ENCODE data around the gene OVCH2. TPM values are rescaled to one million over a fixed set of nuclear protein-coding genes. Genes with fewer than 3 reads are reported as not detected.

OVCH2 gene
- total and polyA plus RNA-seq, 4 donors, result 0.06 to 21.1 (median 2.1) TPM

DNA sequence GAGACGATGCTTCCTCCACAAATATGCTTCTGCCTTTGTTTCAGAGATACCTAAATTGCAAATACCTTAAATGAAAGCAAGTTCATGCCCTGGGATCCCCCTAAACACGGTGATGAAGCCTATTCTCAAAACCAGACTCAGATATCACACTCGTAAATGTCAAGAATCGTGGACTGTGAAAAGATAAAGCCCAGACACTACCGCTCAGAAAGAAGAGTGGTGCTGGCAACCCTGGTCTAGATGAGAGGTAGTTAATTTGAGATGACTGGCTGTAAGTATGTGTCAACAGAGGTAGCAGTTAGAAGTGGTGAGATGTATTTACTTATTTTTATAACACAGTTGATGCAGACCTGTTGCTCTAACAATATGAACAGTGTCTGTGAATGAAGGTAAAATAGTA is 2.5 kb downstream of the OVCH2 start:
- no peak overlapping the region for H3K27ac ChIP-seq (ENCODE audit: low read depth in 1 of 2, low read length in 1 of 2)
- DNase-seq (no peak), ATAC-seq (ENCODE audit: insufficient read depth, low FRiP score) (no peak)
- no peak overlapping the region for H3K4me3 ChIP-seq
- no peaks in the 10 kb centered on the region for H3K9me3 ChIP-seq (ENCODE audit: control insufficient read depth in 4 of 4, insufficient read depth in 3 of 4, low read length in 3 of 4)
- H3K9ac ChIP-seq (ENCODE audit: insufficient read depth in 1 of 2, low read length in 2 of 2), result no peak overlapping the region
- WGBS, 2 donors, result 69 to 84% methylated on average over 5 of the region's 5 CpGs
- no peaks in the 10 kb centered on the region for H3K27me3 ChIP-seq (ENCODE audit: control insufficient read depth in 3 of 3, insufficient read depth in 3 of 3, low read length in 2 of 3)
- H3K4me1 ChIP-seq (ENCODE audit: control insufficient read depth in 5 of 5, insufficient read depth in 5 of 5, low read length in 5 of 5), result peaks cover 0 to 5% (median 0%) of the 10 kb centered on the region in 5 donors
- TF ChIP-seq CTCF (IDR thresholded peaks at IDR 0.05; ENCODE audit: control extremely low read depth, extremely low read depth), result no peak
- no peaks in the 10 kb centered on the region for H3K36me3 ChIP-seq (ENCODE audit: control insufficient read depth in 4 of 4, insufficient read depth in 4 of 4, low read length in 4 of 4)

- H3K27ac ChIP-seq (ENCODE audit: low read depth in 1 of 2, low read length in 1 of 2), result no peak overlapping the region
- DNase-seq (no peak), ATAC-seq (ENCODE audit: insufficient read depth, low FRiP score) (no peak)
- no peak overlapping the region for H3K9ac ChIP-seq (ENCODE audit: insufficient read depth in 1 of 2, low read length in 2 of 2)
- H3K27me3 ChIP-seq (ENCODE audit: control insufficient read depth in 3 of 3, insufficient read depth in 3 of 3, low read length in 2 of 3), result no peaks in the 10 kb centered on the region
- 65 to 76% methylated on average over 5 of the region's 5 CpGs for WGBS, 2 donors
- H3K9me3 ChIP-seq (ENCODE audit: control insufficient read depth in 4 of 4, insufficient read depth in 3 of 4, low read length in 3 of 4), result no peaks in the 10 kb centered on the region
- no peaks in the 10 kb centered on the region for H3K36me3 ChIP-seq (ENCODE audit: control insufficient read depth in 4 of 4, insufficient read depth in 4 of 4, low read length in 4 of 4)
- H3K4me1 ChIP-seq (ENCODE audit: control insufficient read depth in 5 of 5, insufficient read depth in 5 of 5, low read length in 5 of 5), result peaks cover 0 to 4% (median 0%) of the 10 kb centered on the region in 5 donors
- no peak overlapping the region for H3K4me3 ChIP-seq
- TF ChIP-seq CTCF (IDR thresholded peaks at IDR 0.05; ENCODE audit: control extremely low read depth, extremely low read depth), result no peak
These were observed 9.9 kb downstream of the OVCH2 start for GRCh38 chr11:7696424-7696823.

GRCh38 chr11:7694235-7694634 is 12.0 kb downstream of the OVCH2 start:
- Histone ChIP-seq H3K9me3 (ENCODE audit: control insufficient read depth in 4 of 4, insufficient read depth in 3 of 4, low read length in 3 of 4) (no peaks in the 10 kb centered on the region), H3K27ac (ENCODE audit: low read depth in 1 of 2, low read length in 1 of 2) (no peak overlapping the region), H3K27me3 (ENCODE audit: control insufficient read depth in 3 of 3, insufficient read depth in 3 of 3, low read length in 2 of 3) (no peaks in the 10 kb centered on the region), H3K4me3 (no peak overlapping the region), H3K9ac (ENCODE audit: insufficient read depth in 1 of 2, low read length in 2 of 2) (no peak overlapping the region), H3K4me1 (ENCODE audit: control insufficient read depth in 5 of 5, insufficient read depth in 5 of 5, low read length in 5 of 5) (peaks cover 0 to 4% (median 0%) of the 10 kb centered on the region in 5 donors), H3K36me3 (ENCODE audit: control insufficient read depth in 4 of 4, insufficient read depth in 4 of 4, low read length in 4 of 4) (no peaks in the 10 kb centered on the region)
- DNase-seq (no peak), ATAC-seq (ENCODE audit: insufficient read depth, low FRiP score) (no peak)
- no peak for TF ChIP-seq CTCF (IDR thresholded peaks at IDR 0.05; ENCODE audit: control extremely low read depth, extremely low read depth)
- WGBS, 2 donors, result 76 to 78% methylated on average over 3 of the region's 3 CpGs

GRCh38 chr11:7692426-7692825 is 13.9 kb downstream of the OVCH2 start:
- Histone ChIP-seq H3K36me3 (ENCODE audit: control insufficient read depth in 4 of 4, insufficient read depth in 4 of 4, low read length in 4 of 4) (no peaks in the 10 kb centered on the region), H3K4me3 (no peak overlapping the region), H3K9ac (ENCODE audit: insufficient read depth in 1 of 2, low read length in 2 of 2) (no peak overlapping the region), H3K9me3 (ENCODE audit: control insufficient read depth in 4 of 4, insufficient read depth in 3 of 4, low read length in 3 of 4) (no peaks in the 10 kb centered on the region), H3K4me1 (ENCODE audit: control insufficient read depth in 5 of 5, insufficient read depth in 5 of 5, low read length in 5 of 5) (peaks cover 0 to 4% (median 0%) of the 10 kb centered on the region in 5 donors), H3K27me3 (ENCODE audit: control insufficient read depth in 3 of 3, insufficient read depth in 3 of 3, low read length in 2 of 3) (no peaks in the 10 kb centered on the region), H3K27ac (ENCODE audit: low read depth in 1 of 2, low read length in 1 of 2) (no peak overlapping the region)
- 72 to 87% methylated on average over 3 of the region's 3 CpGs for WGBS, 2 donors
- no peak for TF ChIP-seq CTCF (IDR thresholded peaks at IDR 0.05; ENCODE audit: control extremely low read depth, extremely low read depth)
- no peak for ATAC-seq (ENCODE audit: insufficient read depth, low FRiP score)
- DNase-seq, result no peak

All from lung (tissue), 12 donors.